BLaER1 (cell line): ENCODE measurements around the gene SIDT2.
A peak's percentile ranks its signal among the peaks of the same experiment; 100 is the strongest.

ENCODE experiments used
- H3K27ac ChIP-seq: shearing (Covaris generic); formaldehyde crosslinking; 2 replicates; pipeline ENCODE4 v1.8.1; 2022
- H3K27me3 ChIP-seq: shearing (Covaris generic); formaldehyde crosslinking; 2 replicates; pipeline ENCODE4 v1.8.1; 2022
- H3K36me3 ChIP-seq: shearing (Covaris generic); formaldehyde crosslinking; 2 replicates; pipeline ENCODE4 v1.8.1; 2022
- H3K4me1 ChIP-seq: shearing (Covaris generic); formaldehyde crosslinking; 2 replicates; pipeline ENCODE4 v1.8.1; 2022
- H3K4me2 ChIP-seq: shearing (Covaris generic); formaldehyde crosslinking; 2 replicates; pipeline ENCODE4 v1.8.1; 2022
- H3K4me3 ChIP-seq: shearing (Covaris generic); formaldehyde crosslinking; 2 replicates; pipeline ENCODE4 v1.8.1; 2022
- H3K9ac ChIP-seq: shearing (Covaris generic); formaldehyde crosslinking; 2 replicates; pipeline ENCODE4 v1.8.1; 2022
- H3K9me3 ChIP-seq: shearing (Covaris generic); formaldehyde crosslinking; 2 replicates; pipeline ENCODE4 v1.8.1; 2022
- H4K20me1 ChIP-seq: shearing (Covaris generic); formaldehyde crosslinking; 2 replicates; pipeline ENCODE4 v1.8.1; 2022
- Cebpa-rat ChIP-seq: shearing (Covaris generic); IDR thresholded peaks from 2 replicates; pipeline ENCODE4 v1.8.1; 2022

The SIDT2 gene

GRCh38 chr11:117171404-117172061 is 7.0 kb upstream of the SIDT2 start:
- no peak for TF ChIP-seq Cebpa-rat
- Histone ChIP-seq H3K27me3 (no peaks in the 10 kb centered on the region), H4K20me1 (peaks cover 64% of the 10 kb centered on the region), H3K4me3 (no peak overlapping the region), H3K4me2 (no peak overlapping the region), H3K9me3 (no peaks in the 10 kb centered on the region), H3K9ac (no peak overlapping the region), H3K36me3 (peaks cover 54% of the 10 kb centered on the region), H3K4me1 (peaks cover 12% of the 10 kb centered on the region; the same call in 1 of the 2 replicates), H3K27ac (no peak overlapping the region)

- Histone ChIP-seq H3K36me3 (peaks cover 41% of the 10 kb centered on the region), H3K27ac (no peak overlapping the region), H3K9me3 (no peaks in the 10 kb centered on the region), H3K27me3 (no peaks in the 10 kb centered on the region), H3K9ac (no peak overlapping the region), H3K4me1 (peaks cover 5% of the 10 kb centered on the region), H3K4me3 (no peak overlapping the region), H3K4me2 (no peak overlapping the region), H4K20me1 (peaks cover 51% of the 10 kb centered on the region)
- no peak for TF ChIP-seq Cebpa-rat
Measured at GRCh38 chr11:117172724-117173421, 5.7 kb upstream of the SIDT2 start.

GRCh38 chr11:117175104-117175503 is 3.4 kb upstream of the SIDT2 start:
- no peak overlapping the region for H3K4me3 ChIP-seq
- H3K36me3 ChIP-seq = peaks cover 20% of the 10 kb centered on the region
- H3K27me3 ChIP-seq = no peaks in the 10 kb centered on the region
- TF ChIP-seq Cebpa-rat = no peak
- peaks cover 21% of the 10 kb centered on the region for H3K4me1 ChIP-seq
- H3K9ac ChIP-seq = no peak overlapping the region
- no peaks in the 10 kb centered on the region for H3K9me3 ChIP-seq
- no peak overlapping the region for H3K27ac ChIP-seq
- H3K4me2 ChIP-seq = no peak overlapping the region
- peaks cover 32% of the 10 kb centered on the region for H4K20me1 ChIP-seq

- Histone ChIP-seq H3K27me3 (no peaks in the 10 kb centered on the region), H3K9ac (no peak overlapping the region), H3K4me3 (no peak overlapping the region), H3K27ac (no peak overlapping the region), H4K20me1 (peaks cover 26% of the 10 kb centered on the region), H3K4me1 (peaks cover 28% of the 10 kb centered on the region), H3K36me3 (peaks cover 13% of the 10 kb centered on the region), H3K9me3 (no peaks in the 10 kb centered on the region), H3K4me2 (no peak overlapping the region)
- TF ChIP-seq Cebpa-rat = no peak
Measured at GRCh38 chr11:117175781-117176180, 2.8 kb upstream of the SIDT2 start.

- peaks cover 9% of the 10 kb centered on the region for H3K36me3 ChIP-seq
- no peak overlapping the region for H3K27ac ChIP-seq
- TF ChIP-seq Cebpa-rat = no peak
- no peak overlapping the region for H3K4me3 ChIP-seq
- no peak overlapping the region for H3K4me2 ChIP-seq
- peaks cover 32% of the 10 kb centered on the region for H3K4me1 ChIP-seq
- peaks cover 22% of the 10 kb centered on the region for H4K20me1 ChIP-seq
- no peak overlapping the region for H3K9ac ChIP-seq
- no peaks in the 10 kb centered on the region for H3K9me3 ChIP-seq
- H3K27me3 ChIP-seq = no peaks in the 10 kb centered on the region
Measured at GRCh38 chr11:117176186-117176585, 2.4 kb upstream of the SIDT2 start.

- peak overlapping the region; percentile 77 for H3K4me3 ChIP-seq
- H3K27me3 ChIP-seq = no peaks in the 10 kb centered on the region
- peak overlapping the region; percentile 50 for H3K27ac ChIP-seq
- peaks cover 40% of the 10 kb centered on the region for H3K4me1 ChIP-seq
- H3K36me3 ChIP-seq = peaks cover 11% of the 10 kb centered on the region; the same call in 1 of the 2 replicates
- peaks cover 11% of the 10 kb centered on the region; the same call in 1 of the 2 replicates for H4K20me1 ChIP-seq
- H3K9ac ChIP-seq = peak overlapping the region; percentile 81
- no peaks in the 10 kb centered on the region for H3K9me3 ChIP-seq
- TF ChIP-seq Cebpa-rat = no peak
- peak overlapping the region; percentile 98 for H3K4me2 ChIP-seq
Measured at GRCh38 chr11:117177534-117178209, 871 bp upstream of the SIDT2 start.

GRCh38 chr11:117179048-117179999 is 781 bp downstream of the SIDT2 start:
- peaks cover 40% of the 10 kb centered on the region for H3K4me1 ChIP-seq
- peak overlapping the region; percentile 84 for H3K27ac ChIP-seq

GRCh38 chr11:117180020-117180419 is 1.5 kb downstream of the SIDT2 start:
- no peak for TF ChIP-seq Cebpa-rat
- Histone ChIP-seq H3K9ac (peak overlapping the region; percentile 81), H3K36me3 (peaks cover 14% of the 10 kb centered on the region; the same call in 1 of the 2 replicates), H3K4me1 (peaks cover 40% of the 10 kb centered on the region), H3K9me3 (no peaks in the 10 kb centered on the region), H3K4me2 (peak overlapping the region; percentile 98), H3K4me3 (peak overlapping the region; percentile 77), H4K20me1 (no peaks in the 10 kb centered on the region), H3K27ac (peak overlapping the region; percentile 84), H3K27me3 (no peaks in the 10 kb centered on the region)

More at GRCh38 chr11:117179048-117179999, 781 bp downstream of the SIDT2 start:
- peak overlapping the region; percentile 77 for H3K4me3 ChIP-seq
- peak overlapping the region; percentile 81 for H3K9ac ChIP-seq
- no peak for TF ChIP-seq Cebpa-rat
- peaks cover 14% of the 10 kb centered on the region; the same call in 1 of the 2 replicates for H3K36me3 ChIP-seq
- H3K9me3 ChIP-seq = no peaks in the 10 kb centered on the region
- no peaks in the 10 kb centered on the region for H4K20me1 ChIP-seq
- H3K27me3 ChIP-seq = no peaks in the 10 kb centered on the region
- peak overlapping the region; percentile 98 for H3K4me2 ChIP-seq
